SU-DHL-6 (cell line): ENCODE results near the gene TBCK.

Experiments used
- H2AFZ ChIP-seq: fragments of 200-600 bp; sonication (generic); 2 replicates; pipeline ENCODE4 v1.6.1; 2014; ENCODE audit warnings: low read depth, mild to moderate bottlenecking, moderate library complexity, mixed read lengths, antibody characterized with exemption, low read length; ENCODE audit not compliant: severe bottlenecking
- H3F3A ChIP-seq: fragments of 200-600 bp; shearing (Covaris generic); 2 replicates; pipeline ENCODE4 v1.6.0; 2016; ENCODE audit warnings: antibody characterized with exemption, mild to moderate bottlenecking; ENCODE audit not compliant: insufficient read depth
- H3K27ac ChIP-seq: fragments of 200-600 bp; sonication (generic); 2 replicates; pipeline ENCODE4 v1.5.1; 2016; ENCODE audit warnings: low read depth, mild to moderate bottlenecking, low read length, moderate library complexity, mixed read lengths
- H3K27me3 ChIP-seq: fragments of 200-600 bp; sonication (generic), shearing (Covaris generic); 2 replicates; pipeline ENCODE4 v1.6.0; 2014; ENCODE audit warnings: mild to moderate bottlenecking, low read length
- H3K36me3 ChIP-seq: fragments of 200-600 bp; sonication (generic); 2 replicates; pipeline ENCODE4 v1.6.1; 2014; ENCODE audit warnings: mild to moderate bottlenecking, low read length, mixed read lengths
- H3K4me2 ChIP-seq: fragments of 300-600, 200-600 bp; shearing (Covaris generic), sonication (generic); 2 replicates; pipeline ENCODE4 v1.6.0; 2014; ENCODE audit warnings: low read length, low read depth, mild to moderate bottlenecking; ENCODE audit not compliant: poor library complexity, severe bottlenecking
- H3K4me3 ChIP-seq: fragments of 200-600 bp; sonication (generic); 2 replicates; pipeline ENCODE4 v1.5.1; 2014; ENCODE audit warnings: antibody characterized with exemption, low read length, mild to moderate bottlenecking, mixed read lengths; ENCODE audit not compliant: insufficient read depth, poor library complexity, severe bottlenecking
- H3K79me2 ChIP-seq: fragments of 200-600 bp; sonication (generic); 2 replicates; pipeline ENCODE4 v1.6.1; 2014; ENCODE audit warnings: mild to moderate bottlenecking, low read length, moderate library complexity; ENCODE audit not compliant: insufficient read depth
- H3K9ac ChIP-seq: fragments of 200-600 bp; sonication (generic); 2 replicates; pipeline ENCODE4 v1.7.0; 2014; ENCODE audit warnings: mild to moderate bottlenecking, low read length
- H3K9me2 ChIP-seq: fragments of 200-600 bp; sonication (generic); replicated peaks from 2 replicates; pipeline ENCODE4 v1.6.1; 2014; ENCODE audit warnings: low read length; ENCODE audit not compliant: insufficient read depth
- H3K9me3 ChIP-seq: fragments of 200-600 bp; sonication (generic); 2 replicates; pipeline ENCODE4 v1.6.1; 2014; ENCODE audit warnings: low read length, mixed read lengths; ENCODE audit not compliant: insufficient read depth
- H4K20me1 ChIP-seq: fragments of 200-600 bp; sonication (generic); 2 replicates; pipeline ENCODE4 v1.6.1; 2014; ENCODE audit warnings: low read depth, mild to moderate bottlenecking, antibody characterized with exemption, low read length, moderate library complexity, mixed read lengths
- EZH2phosphoT487 ChIP-seq: fragments of 200-600 bp; sonication (generic), shearing (Covaris generic); conservative IDR thresholded peaks from 2 replicates; pipeline ENCODE4 v1.6.1; 2018; ENCODE audit warnings: mild to moderate bottlenecking, antibody characterized with exemption, low read length, moderate library complexity, mixed read lengths
- TF ChIP-seq, protein P1 (sequence below): fragments of 200-600 bp; sonication (generic); IDR thresholded peaks from one replicate; pipeline ENCODE4 v1.5.1; 2017; ENCODE audit warnings: antibody characterized with exemption, mild to moderate bottlenecking, low read length, moderate library complexity; ENCODE audit not compliant: insufficient read depth, poor library complexity, severe bottlenecking

Gene TBCK

DNA sequence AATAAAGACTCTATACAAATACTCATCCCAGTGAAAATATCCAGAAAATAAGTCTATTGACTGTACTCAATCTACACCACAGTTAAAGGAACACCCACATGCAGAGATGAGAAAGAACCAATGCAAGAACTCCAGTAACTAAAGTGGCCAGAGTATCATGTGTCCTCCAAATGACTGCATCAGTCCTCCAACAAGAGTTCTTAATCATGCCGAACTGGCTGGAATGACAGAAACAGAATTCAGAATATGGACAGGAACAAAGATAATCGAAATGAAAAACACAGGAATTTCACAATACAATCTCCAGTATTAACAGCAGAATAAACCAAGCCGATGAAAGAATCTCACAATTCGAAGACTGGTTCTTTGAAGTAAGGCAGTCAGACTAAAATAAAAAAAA lies 210.3 kb downstream of the TBCK start:
- Histone ChIP-seq H3K4me3 (no peak overlapping the region), H3K4me2 (no peak overlapping the region), H3K36me3 (no peaks in the 10 kb centered on the region), H4K20me1 (no peaks in the 10 kb centered on the region), H3K9me2 (no peaks in the 10 kb centered on the region), H3K27ac (no peak overlapping the region), H3K9ac (no peak overlapping the region), H3K9me3 (no peaks in the 10 kb centered on the region), H3K79me2 (no peaks in the 10 kb centered on the region), H3K27me3 (no peaks in the 10 kb centered on the region), H3F3A (no peaks in the 10 kb centered on the region), H2AFZ (no peak overlapping the region)
- TF ChIP-seq, protein P1, sequence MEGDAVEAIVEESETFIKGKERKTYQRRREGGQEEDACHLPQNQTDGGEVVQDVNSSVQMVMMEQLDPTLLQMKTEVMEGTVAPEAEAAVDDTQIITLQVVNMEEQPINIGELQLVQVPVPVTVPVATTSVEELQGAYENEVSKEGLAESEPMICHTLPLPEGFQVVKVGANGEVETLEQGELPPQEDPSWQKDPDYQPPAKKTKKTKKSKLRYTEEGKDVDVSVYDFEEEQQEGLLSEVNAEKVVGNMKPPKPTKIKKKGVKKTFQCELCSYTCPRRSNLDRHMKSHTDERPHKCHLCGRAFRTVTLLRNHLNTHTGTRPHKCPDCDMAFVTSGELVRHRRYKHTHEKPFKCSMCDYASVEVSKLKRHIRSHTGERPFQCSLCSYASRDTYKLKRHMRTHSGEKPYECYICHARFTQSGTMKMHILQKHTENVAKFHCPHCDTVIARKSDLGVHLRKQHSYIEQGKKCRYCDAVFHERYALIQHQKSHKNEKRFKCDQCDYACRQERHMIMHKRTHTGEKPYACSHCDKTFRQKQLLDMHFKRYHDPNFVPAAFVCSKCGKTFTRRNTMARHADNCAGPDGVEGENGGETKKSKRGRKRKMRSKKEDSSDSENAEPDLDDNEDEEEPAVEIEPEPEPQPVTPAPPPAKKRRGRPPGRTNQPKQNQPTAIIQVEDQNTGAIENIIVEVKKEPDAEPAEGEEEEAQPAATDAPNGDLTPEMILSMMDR: no peak
- no peak for TF ChIP-seq EZH2phosphoT487

- Histone ChIP-seq H3F3A (no peaks in the 10 kb centered on the region), H3K9me3 (no peaks in the 10 kb centered on the region), H3K4me3 (no peak overlapping the region), H3K9ac (no peak overlapping the region), H4K20me1 (no peaks in the 10 kb centered on the region), H3K4me2 (no peak overlapping the region), H3K9me2 (no peaks in the 10 kb centered on the region), H2AFZ (no peak overlapping the region), H3K36me3 (no peaks in the 10 kb centered on the region), H3K27ac (no peak overlapping the region), H3K79me2 (no peaks in the 10 kb centered on the region), H3K27me3 (no peaks in the 10 kb centered on the region)
- no peak for TF ChIP-seq EZH2phosphoT487
- TF ChIP-seq, protein P1: no peak
These were observed 211.7 kb downstream of the TBCK start for GRCh38 chr4:106104276-106104675.

- H3K27me3 ChIP-seq: no peaks in the 10 kb centered on the region
- H3K9me2 ChIP-seq: no peaks in the 10 kb centered on the region
- H3K36me3 ChIP-seq: no peaks in the 10 kb centered on the region
- H3K9me3 ChIP-seq: no peaks in the 10 kb centered on the region
- H3K4me3 ChIP-seq: no peak overlapping the region
- H3K9ac ChIP-seq: no peak overlapping the region
- no peak overlapping the region for H3K4me2 ChIP-seq
- no peaks in the 10 kb centered on the region for H4K20me1 ChIP-seq
- H2AFZ ChIP-seq: no peak overlapping the region
- H3K79me2 ChIP-seq: no peaks in the 10 kb centered on the region
- no peak overlapping the region for H3K27ac ChIP-seq
- TF ChIP-seq EZH2phosphoT487: no peak
- TF ChIP-seq, protein P1: no peak
- H3F3A ChIP-seq: no peaks in the 10 kb centered on the region
These were observed 219.6 kb downstream of the TBCK start for GRCh38 chr4:106096454-106096853.

DNA sequence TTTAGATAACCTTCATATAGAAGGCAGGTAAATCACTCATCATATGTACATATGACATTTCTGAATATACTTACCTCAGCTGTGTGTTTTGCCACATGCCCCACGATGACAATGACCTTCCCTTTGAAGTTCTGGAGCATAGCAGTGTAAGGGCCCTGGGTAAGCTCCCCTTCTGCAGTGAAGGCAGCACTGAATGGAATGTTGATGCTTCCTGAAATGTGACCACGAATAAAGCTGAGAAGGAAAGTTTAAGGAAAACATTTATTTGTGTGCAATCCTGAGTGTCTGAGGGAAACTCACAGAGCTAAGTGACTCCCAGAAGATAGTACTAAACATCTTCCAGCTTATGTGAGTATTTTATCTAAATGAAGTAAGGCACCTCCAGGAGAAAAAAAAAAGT lies 220.6 kb downstream of the TBCK start:
- Histone ChIP-seq H3F3A (no peaks in the 10 kb centered on the region), H3K9me3 (no peaks in the 10 kb centered on the region), H3K9me2 (no peaks in the 10 kb centered on the region), H3K27me3 (no peaks in the 10 kb centered on the region), H3K27ac (no peak overlapping the region), H3K36me3 (no peaks in the 10 kb centered on the region), H3K79me2 (no peaks in the 10 kb centered on the region), H4K20me1 (no peaks in the 10 kb centered on the region), H3K4me3 (no peak overlapping the region), H3K9ac (no peak overlapping the region), H2AFZ (no peak overlapping the region), H3K4me2 (no peak overlapping the region)
- no peak for TF ChIP-seq EZH2phosphoT487
- TF ChIP-seq, protein P1: no peak
